ENCODE results near the gene TTYH2.

DNA sequence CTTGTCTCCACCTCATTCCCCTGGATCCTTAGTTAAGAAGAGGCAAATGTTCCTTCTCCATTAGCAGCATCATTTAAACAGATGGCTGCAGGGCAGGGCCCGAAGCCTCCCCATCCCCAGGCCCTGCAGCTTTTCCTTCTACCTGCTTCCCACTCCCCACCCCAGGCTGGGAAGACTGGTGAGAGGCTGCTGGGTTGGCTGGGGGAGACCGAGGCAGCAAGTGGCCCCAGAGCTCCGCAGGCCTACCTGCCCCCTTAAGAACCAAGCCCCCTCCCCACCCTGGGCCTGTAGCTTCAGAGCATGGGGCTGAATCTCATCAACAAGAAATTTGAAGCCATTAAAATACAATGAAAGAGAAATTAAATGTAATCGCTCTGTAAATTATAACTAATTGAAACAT lies 32.0 kb upstream of the TTYH2 start:
- TF ChIP-seq, protein P1, sequence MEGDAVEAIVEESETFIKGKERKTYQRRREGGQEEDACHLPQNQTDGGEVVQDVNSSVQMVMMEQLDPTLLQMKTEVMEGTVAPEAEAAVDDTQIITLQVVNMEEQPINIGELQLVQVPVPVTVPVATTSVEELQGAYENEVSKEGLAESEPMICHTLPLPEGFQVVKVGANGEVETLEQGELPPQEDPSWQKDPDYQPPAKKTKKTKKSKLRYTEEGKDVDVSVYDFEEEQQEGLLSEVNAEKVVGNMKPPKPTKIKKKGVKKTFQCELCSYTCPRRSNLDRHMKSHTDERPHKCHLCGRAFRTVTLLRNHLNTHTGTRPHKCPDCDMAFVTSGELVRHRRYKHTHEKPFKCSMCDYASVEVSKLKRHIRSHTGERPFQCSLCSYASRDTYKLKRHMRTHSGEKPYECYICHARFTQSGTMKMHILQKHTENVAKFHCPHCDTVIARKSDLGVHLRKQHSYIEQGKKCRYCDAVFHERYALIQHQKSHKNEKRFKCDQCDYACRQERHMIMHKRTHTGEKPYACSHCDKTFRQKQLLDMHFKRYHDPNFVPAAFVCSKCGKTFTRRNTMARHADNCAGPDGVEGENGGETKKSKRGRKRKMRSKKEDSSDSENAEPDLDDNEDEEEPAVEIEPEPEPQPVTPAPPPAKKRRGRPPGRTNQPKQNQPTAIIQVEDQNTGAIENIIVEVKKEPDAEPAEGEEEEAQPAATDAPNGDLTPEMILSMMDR (IDR thresholded peaks at IDR 0.05) = no peak
- no peak for TF ChIP-seq POLR2AphosphoS5 (IDR thresholded peaks at IDR 0.05; ENCODE audit: insufficient read depth in 1 of 2, low read depth in 1 of 2)
- no peak for TF ChIP-seq POLR2A (IDR thresholded peaks at IDR 0.05)

Data from vagina (tissue), 2 donors.